Retinal pigment epithelial cell (primary cell): ENCODE results near the gene APBA3.

Source experiments
- DNase-seq: peaks from one replicate; pipeline ENCODE4 v3.0.0-alpha.2; 2010; ENCODE audit warnings: low read depth
- H3K4me3 ChIP-seq: 2 replicates; pipeline ENCODE4 v1.5.1; 2011; ENCODE audit warnings: mild to moderate bottlenecking, low read length, control low read depth, moderate library complexity
- TF ChIP-seq, protein P1 (sequence below): conservative IDR thresholded peaks from 2 replicates; pipeline ENCODE4 v1.5.1; 2011; ENCODE audit warnings: low read depth, low read length, control low read depth, inconsistent platforms

The APBA3 gene

DNA sequence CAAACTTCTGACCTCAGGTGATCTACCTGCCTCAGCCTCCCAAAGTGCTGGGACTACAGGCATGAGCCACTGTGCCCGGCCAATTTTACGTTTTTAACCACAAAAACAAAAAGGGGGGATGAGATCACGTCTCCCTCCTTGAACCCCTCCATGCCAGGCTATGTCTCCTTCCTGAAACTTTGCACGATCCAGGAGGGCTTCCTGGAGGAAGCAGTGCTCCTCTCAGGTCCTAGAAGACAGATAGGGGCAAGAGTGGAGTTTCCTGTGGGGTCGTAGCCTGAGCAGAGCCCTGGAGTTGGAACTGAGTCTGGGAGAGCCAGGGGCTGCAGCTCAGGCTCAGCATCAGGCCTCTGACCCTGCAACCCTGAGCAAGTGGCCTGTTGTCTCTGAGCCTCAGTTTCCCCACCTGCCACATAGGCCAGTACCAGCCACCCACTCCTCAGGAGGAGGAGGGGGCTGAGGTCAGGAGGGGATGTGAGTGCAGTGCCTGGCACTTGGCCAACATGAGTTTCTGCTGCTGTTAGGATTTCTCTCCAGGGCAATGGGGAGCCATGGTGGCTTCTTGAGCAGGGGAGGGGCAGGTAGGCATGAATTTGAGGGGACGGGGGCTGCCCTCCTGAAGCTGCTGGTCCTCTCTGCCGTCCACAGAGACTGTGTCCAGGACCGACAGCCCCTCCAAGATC, 16.0 kb downstream of the APBA3 start:
- H3K4me3 ChIP-seq = no peak overlapping the region
- TF ChIP-seq, protein P1, sequence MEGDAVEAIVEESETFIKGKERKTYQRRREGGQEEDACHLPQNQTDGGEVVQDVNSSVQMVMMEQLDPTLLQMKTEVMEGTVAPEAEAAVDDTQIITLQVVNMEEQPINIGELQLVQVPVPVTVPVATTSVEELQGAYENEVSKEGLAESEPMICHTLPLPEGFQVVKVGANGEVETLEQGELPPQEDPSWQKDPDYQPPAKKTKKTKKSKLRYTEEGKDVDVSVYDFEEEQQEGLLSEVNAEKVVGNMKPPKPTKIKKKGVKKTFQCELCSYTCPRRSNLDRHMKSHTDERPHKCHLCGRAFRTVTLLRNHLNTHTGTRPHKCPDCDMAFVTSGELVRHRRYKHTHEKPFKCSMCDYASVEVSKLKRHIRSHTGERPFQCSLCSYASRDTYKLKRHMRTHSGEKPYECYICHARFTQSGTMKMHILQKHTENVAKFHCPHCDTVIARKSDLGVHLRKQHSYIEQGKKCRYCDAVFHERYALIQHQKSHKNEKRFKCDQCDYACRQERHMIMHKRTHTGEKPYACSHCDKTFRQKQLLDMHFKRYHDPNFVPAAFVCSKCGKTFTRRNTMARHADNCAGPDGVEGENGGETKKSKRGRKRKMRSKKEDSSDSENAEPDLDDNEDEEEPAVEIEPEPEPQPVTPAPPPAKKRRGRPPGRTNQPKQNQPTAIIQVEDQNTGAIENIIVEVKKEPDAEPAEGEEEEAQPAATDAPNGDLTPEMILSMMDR = no peak
- DNase-seq = no peak

DNA sequence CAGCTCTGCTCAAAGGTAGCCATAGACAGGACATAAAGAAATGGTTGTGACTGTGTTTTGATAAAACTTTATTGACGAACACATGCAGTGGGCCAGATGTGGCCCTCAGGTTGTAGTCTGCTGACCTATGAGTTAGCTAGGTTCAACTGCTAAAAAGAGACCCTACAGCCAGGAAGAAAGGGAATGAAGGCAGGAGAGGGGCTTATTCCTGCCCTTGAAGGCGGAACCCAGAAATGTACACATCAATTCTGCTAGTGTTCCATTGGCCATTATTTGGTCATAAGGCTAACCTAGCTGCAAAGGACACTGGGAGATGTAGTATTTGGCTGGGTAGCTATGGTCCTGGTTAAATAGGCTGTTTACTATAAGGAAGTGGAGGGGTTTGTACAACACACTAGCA, 18.0 kb downstream of the APBA3 start:
- DNase-seq = no peak
- H3K4me3 ChIP-seq = no peak overlapping the region
- TF ChIP-seq, protein P1 = no peak

DNA sequence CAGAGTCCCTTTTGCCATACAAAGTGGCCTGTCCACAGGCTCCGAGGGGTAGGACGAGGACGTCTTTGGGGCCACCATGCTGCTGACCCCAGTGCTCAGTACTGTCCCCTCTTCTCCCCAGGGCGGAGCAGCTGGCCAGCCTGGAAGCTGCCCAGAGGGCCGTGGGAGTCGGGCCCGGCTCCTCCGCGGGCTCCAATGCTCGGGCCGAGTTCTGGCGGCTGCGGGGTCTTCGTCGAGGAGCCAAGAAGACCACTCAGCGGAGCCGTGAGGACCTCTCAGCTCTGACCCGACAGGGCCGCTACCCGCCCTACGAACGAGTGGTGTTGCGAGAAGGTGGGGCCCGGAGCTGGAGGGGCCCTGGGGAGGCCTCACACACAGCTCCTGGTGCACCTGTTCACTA, 21.1 kb downstream of the APBA3 start:
- H3K4me3 ChIP-seq = no peak overlapping the region
- DNase-seq = no peak
- TF ChIP-seq, protein P1 = no peak

DNA sequence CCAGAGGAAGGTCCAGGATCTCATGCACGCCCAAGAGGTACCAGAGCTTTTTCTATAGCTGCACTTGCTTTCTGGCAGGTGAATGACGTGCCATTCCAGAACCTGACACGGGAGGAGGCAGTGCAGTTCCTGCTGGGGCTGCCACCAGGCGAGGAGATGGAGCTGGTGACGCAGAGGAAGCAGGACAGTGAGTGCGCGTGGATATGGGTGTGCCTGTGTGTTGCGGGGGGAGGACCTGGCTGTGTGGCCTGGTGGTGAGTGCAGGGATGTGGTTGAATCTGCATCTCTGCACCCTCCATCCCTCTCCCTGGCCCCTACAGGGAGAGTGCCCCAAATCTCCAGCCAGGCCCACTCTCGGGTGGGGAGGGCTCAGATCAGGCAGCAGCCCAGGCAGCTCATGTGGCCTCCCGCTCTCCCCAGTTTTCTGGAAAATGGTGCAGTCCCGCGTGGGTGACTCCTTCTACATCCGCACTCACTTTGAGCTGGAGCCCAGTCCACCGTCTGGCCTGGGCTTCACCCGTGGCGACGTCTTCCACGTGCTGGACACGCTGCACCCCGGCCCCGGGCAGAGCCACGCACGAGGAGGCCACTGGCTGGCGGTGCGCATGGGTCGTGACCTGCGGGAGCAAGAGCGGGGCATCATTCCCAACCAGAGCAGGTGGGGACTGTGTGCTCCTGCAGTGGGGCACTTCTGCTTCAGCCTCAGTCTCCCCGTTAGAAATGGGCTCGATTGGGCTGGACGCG, 22.8 kb downstream of the APBA3 start:
- H3K4me3 ChIP-seq = no peak overlapping the region
- no peak for DNase-seq
- TF ChIP-seq, protein P1 = no peak

DNA sequence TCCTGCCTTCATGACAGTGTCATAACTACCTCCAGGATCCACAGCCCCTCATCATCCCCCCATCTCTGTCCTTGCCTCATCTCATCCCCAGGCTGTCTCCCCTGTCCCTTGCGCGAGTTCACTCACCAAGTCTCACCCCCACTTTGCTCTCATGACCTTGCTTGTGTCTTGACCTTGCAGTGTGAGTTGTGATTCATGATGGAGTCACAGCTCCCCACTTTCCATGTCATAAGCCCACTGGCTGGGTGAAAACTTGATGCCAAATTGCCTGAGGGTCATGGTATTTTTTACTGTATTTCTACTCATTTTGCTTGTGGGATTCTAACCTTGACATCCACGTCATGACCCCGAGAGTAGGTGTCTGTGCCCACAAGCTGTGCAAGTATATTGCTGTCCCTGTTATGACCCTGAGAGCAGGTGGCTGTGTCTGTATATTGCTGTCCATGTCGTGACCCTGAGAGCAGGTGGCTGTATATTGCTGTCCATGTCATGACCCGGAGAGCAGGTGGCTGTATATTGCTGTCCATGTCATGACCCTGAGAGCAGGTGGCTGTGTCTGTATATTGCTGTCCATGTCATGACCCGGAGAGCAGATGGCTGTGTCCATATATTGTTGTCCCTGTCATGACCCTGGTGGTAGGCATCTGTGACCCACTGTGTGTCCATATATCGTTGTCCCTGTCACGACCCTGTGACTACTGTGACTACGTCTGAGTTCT, 23.8 kb downstream of the APBA3 start:
- H3K4me3 ChIP-seq = no peak overlapping the region
- no peak for DNase-seq
- TF ChIP-seq, protein P1 = no peak

DNA sequence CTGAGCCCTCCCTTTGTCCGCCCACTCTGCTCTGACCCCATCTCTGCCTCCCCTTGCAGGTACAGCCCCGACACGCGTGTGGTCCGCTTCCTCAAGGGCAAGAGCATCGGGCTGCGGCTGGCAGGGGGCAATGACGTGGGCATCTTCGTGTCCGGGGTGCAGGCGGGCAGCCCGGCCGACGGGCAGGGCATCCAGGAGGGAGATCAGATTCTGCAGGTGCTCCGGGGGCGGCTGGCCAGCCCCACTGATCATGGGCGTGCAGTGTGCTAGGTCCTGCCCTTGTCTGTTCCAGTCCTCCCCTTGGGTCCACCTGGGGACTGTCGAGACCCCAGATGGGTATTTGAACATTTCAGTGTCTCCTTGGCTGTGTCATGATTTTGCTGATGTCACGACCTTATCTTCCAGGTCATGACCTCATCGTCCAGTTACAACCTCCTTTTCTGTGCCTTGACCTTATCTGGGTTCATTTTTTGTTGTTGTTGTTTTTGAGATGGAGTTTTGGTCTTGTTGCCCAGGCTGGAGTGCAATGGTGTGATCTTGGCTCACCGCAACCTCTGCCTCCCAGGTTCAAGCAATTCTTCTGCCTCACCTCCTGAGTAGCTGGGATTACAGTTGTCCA, 25.3 kb downstream of the APBA3 start:
- TF ChIP-seq, protein P1 = no peak
- no peak overlapping the region for H3K4me3 ChIP-seq
- DNase-seq = no peak
